GM19025 (cell line): ENCODE measurements around the gene SLC41A1.
A peak's percentile ranks its signal among the peaks of the same experiment; 100 is the strongest.

Experiments
- ATAC-seq: cut with Tn5 transposase; IDR thresholded peaks from one replicate; pipeline ENCODE4 v1.9.1; 2021; ENCODE audit warnings: mild to moderate bottlenecking, low read depth, moderate library complexity; ENCODE audit not compliant: unreplicated experiment

The SLC41A1 gene

DNA sequence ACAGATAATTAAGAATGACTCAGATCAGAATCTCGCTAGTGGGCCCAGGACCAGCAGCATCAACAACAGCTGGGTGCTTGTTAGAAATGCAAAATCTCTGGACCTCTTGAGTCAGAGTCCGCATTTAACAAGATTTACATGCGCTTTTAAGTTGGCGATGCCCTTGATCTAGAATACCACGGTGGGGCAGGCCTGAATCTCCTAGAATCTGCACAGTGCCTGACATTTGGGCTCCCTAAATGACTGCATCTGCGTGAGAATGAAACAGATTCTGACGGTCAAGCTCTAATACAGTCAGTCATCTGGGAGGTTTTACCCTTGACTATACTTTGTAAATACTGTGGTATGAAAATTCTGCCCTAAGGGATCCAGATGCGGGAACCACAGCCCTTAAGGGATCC lies 20.5 kb downstream of the SLC41A1 start:
- ATAC-seq, result no peak

DNA sequence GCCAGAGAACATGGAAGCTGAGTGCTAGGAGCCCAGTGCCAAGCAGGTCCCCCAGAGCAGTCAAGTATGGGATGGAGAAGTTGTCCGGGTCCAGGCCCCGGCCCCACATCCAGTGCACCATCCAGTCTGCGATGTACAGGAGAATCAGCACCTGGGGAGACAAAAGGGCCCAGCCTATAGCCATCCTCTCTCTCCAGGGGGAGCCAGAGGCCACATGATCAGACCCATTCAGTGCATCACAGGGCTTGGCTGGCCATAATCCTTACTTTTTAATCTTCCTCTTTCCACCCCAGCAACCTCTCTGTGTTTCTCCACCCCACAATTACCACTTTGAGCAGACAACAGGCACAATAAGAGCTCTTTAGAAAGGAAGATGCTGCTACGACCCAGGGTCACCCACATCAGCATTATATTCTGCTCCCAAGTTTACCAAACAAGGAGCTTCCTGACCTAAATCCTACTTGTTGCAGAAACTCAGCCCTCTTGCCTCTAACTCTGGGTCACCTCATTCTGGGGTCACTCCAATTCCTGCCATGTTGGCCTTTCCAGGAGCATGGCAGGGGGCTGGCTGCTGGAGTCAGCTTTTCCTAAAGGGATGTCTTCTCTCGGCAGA lies 21.3 kb downstream of the SLC41A1 start:
- peak; percentile 74 for ATAC-seq

DNA sequence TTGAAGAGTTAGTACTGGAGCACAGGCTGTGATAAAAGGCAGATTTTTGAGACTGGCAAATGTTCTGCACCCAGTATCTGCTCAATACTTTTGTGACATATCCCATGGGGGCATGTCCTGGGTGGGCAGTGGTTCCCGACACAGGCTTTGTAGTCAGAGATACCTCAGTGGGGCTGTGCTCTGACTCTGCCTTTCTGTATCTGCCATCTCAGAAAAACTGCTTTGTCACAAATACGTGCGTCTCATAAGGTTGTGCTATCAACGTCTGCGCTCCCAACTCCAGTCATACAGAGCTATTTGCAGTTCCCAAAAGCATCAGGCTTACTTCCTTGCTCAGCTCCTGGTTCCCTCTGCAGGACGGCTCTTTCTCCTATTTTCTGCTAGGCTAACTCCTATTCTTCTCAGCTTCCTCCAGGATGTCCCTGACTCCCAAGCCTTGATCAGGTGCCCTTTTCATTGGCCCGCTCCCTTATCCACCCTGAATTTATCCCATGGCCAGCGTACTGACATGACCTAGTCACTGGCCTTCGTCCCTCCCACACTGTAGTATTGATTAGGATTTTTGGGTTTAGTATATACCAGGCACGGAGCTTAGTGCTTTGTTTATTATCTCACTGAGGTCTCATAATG lies 25.6 kb downstream of the SLC41A1 start:
- ATAC-seq, result no peak

DNA sequence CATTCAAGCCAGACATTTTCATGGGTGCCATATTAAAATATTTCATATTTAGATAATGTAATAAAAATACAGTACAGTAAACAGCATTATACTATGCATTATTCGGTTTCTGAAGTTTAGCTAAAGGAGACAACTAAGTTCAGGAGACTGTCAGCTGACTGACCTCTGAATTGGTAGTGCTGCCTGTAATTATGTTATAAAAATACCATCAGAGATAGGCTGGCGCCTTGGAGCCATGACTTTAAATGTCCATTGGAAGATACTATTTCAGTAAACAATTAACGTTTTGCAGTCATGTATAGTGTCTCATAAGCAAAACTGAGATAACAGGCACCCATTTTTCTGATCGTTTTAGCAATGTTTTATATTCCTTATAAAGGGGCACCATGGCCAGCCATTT lies 26.4 kb downstream of the SLC41A1 start:
- no peak for ATAC-seq

DNA sequence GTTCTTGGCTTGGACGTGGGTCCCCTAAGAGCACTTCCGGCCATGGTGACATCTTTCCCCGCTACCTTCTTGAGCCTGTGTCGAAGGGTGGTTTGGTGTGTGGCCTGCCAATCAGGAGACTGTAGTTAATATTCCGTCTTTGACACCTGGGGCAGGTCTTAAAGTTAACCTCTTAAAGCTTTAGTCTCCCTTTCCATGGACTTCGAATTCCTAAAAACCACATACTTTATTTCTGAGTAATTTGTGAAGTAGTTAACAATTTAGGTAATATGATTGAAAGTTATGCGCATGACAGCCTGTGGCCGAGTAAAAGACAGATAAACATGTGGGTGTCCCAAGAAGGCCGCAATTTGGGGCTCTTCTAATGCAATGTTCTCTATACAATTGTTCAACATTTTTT lies 27.6 kb downstream of the SLC41A1 start:
- no peak for ATAC-seq

DNA sequence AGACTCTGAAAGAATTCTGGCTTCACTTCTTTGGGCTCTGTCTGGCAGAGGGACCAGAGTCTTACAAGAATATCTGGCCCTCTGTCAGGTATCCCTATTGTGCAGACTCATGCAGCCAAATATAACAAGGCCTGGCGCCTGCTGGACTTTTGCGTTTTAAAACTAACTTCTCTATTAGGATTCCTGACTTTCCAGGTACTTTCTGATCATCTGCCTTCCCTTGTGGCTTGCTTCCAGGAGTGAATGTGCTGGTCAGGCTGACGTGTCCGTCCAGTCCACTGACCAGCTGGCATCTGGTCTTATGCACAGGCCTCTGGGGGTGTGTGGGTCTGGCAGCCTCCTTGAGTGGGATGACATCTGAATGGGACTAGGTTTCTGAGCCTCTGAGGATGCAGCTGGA lies 29.1 kb downstream of the SLC41A1 start:
- ATAC-seq, result no peak

DNA sequence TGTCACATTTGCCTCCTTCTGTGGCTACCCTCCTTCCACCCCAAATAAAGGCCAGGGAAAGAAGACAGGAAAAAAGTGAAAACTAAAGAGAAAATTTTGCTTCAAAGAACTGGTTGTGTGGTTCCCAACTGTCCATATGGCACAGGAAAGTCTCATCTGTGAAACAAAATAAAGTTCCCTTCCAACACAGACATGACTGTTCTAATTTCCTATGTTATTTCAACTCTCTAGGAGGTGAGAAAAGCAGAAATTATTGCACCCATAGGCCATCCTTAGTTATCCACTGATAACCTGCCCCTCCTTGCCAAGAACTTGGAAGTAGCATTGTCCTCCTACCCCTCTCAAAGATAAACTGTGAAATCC lies 29.6 kb downstream of the SLC41A1 start:
- no peak for ATAC-seq

DNA sequence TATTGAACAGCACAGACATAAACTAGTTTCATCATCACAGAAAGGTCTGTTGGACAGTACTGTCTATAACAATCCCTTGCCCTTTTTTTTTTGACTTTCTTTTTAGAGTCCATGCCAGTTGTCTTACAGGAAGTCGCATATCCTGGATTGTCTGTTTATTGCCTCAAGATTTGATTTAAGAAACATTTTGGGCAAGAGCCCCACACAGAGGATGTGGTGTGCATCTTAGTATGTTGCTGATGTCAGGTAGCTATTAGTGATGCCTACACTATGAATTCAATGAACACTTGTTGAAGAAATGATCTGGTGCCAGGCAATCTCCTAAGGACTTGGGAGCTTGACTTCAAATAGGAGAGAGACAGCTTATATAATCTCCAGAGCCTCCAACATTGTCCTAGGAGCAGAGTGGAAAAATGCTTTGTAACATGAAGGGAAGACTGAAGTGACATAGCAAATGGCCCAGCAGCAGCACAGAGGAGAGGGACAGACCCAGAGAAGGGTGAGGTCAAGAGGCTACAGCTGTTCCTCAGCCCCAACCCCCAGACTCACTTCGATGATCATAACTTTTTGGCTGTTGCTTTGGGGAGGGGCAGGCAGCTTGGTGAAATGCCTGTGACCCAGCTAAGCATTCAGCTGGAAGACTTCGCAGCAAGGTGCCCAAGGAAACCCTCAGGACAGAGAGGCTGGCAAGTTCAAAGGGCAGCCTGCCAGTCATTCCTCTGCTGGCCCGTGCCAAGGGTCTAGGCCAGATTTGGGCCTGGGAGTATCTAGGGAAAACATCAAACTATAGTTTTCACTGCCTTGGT lies 30.2 kb downstream of the SLC41A1 start:
- no peak for ATAC-seq

DNA sequence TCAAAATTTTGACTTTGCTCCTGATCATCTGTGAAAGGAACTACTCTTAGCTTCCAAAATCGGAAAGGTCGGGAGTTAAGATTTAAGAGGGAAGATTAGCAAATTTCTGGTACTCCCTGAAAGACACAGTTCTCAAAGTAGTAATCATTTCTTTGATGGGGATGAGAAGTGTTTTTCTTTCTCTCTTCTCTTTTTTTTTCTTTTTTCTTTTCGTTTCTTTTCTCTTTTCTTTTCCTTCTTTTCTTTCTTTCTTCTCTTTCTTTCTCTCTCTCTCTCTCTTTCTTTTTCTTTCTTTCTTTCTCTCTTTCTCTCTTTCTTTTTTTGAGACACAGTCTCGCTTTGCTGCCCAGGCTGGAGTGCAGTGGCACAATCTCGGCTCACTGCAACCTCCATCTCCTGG lies 32.7 kb downstream of the SLC41A1 start:
- no peak for ATAC-seq

DNA sequence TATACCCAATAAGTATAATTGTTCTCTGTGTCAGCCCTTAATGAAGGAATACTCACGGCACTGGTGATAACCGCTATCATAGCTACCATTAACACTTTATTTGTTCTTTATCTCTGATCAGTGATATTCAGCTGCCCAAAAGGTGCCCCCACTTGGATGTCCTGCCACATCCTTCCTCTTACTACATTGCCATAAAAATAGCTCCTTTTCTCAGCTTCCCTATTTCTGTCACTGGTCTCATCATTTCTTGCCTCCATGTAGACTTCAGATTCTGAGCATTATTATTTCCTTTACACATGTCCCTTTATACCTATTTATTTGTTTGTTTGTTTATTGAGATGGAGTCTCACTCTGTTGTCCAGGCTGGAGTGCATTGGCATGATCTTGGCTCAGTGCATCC lies 35.0 kb downstream of the SLC41A1 start:
- no peak for ATAC-seq

DNA sequence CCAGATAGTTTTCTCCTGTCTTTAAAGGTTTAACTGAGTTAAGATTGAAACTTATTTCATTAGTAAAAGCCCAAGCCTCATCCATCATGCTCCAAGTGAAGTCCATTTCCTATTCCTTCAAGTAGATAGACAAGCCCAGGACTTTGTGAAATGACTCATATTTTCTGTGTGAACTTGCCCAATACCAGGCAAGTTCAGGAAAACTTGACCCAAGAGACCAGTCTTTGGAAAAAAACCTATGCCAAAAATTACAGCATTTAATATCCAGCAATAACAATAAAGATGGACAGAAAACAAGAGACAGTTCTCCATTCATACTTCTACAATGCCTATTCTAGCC lies 37.3 kb downstream of the SLC41A1 start:
- ATAC-seq, result no peak

DNA sequence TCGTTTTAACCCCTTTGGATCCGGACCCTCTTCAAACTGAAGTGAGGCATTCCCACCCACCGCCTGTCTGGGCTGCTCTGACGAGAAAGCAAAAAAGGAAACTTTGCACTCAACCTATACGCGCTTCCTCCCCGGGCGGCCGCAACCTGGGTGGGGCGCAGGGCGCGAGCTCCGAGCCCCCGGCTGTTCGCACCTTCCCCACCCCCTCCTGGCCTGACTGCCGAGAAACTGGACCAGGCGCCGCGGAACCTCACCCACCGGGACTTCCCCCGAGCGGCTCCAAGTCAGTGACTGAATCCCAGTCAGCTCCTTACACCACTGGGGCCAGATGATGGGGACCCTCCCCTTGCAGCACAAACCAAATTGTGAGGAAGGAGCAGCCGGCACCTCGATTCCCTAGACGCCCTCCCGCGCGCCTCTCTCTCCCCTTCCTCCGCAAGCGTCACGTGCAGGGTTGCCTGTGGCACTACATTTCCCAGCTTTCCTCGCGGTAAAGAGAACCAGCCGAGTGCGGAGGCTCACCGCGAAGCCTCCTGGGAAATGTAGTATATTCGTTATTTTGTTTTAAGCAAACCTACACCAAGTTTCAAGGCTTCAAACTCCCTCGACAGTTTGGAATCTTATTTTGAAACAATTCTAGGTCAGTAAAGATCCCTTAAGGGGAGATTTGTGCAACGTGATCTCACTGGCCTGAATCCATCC lies 37.8 kb downstream of the SLC41A1 start, which contains the start of gene RAB29:
Gene RAB29, minus strand, starts transcription at position 468 of the 702 bp plus-strand sequence. CDS start 526 bp downstream, outside the sequence.
- ATAC-seq, result peak; percentile 68

DNA sequence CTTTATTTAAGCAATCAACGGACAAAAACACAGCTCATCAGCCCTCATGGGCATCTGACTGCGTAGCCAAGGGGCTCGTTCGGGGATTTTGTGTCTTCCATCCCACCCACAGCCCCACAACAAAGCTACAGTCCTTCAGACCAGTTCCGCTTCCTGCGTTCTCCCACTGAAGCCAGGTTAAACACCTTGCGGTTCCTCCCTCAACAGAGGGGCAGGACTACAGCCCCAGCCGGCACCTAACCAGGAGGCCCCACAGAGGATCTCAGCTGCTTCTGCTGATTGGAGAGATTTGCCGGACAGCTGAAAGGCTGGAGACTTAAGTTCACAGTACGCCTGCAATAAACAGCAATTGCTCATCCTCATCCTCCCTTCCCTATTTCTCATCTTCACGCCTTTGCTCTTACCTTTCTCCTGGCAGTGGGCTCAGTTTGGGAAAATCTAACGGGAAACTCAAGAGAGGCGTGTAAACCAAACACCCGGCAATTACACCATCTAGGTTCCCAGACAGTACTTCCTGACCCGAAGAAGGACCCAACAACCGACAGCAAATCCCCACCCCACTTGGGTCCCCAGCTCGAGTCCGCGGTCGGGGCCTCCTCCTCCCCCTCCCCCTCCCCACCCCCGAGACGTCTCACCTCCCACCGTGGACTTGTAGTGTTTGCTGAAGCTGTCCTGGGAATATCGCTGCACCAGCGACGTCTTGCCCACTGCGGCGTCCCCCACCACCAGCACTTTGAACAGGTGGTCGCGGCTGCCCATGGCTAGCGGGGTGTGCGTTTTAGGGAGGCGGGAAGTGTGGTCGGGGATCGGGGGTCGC lies 38.6 kb downstream of the SLC41A1 start:
- ATAC-seq, result no peak

DNA sequence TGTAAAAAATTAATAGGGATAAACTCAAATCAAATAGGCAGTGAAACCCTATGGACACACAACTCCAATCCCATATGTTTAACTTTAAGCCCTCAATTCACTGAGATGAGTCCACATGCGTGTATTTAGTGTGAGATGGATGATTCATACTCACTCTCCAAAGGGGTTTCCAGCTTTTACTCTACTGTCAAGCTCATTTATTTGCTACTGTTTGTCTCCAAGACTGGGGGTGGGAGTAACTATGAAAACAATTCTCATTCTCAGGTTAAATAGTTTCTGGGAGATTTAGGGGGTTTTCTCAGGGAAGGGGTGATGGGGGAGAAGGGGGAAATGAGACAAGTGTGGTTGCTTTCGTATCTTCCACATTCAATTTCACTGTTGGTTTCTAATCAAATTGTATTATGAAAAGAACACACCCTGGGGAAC lies 40.4 kb downstream of the SLC41A1 start:
- no peak for ATAC-seq

DNA sequence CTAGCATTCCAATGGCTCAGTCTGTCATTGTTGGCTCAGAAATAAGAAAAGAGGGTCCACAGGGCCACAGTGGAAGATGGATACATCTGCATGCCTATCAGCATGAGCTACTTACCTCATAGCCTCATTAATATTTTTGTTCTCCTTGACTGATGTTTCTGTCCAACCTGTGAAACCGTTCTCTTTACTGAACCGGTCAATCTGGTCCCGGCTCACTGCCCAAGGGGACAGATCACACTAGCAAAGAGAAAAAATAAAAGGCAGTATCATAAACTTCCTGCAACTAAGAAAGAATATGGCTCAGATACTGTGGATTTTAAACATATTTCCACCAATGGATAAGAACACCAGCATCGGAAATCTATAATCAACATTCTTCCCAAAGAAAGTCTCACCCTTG lies 42.4 kb downstream of the SLC41A1 start:
- ATAC-seq, result no peak

DNA sequence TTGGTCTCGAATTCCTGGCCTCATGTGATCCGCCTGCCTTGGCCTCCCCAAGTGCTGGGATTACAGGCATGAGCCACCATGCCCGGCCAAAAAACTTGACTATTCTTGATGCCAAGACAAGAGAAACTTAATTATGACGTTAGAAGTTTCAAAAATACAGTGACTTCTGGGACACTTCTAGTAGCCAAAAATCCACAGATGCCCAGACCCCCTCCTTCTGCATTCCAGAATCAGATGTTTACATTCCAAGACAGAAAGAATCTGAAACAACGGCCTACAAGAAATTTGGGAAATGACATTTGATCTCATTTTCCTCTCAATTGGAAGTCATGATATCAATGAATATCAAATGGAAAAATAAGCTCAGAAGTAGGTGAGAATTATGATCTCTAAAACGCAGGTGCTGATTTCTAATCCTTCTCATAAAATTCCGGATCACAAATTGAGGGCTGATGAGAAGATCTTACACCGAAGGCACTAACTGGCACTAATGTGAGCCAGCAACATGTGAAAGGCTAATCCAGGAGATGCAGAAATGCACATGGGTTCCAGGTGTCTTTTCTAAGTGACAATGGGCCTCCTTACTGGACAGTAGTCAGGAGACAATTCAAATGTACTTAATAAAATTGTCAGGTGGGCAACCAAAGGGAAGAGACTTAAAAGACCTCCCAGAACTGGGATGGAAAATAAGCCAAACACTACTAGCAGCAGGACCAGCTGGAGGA lies 43.2 kb downstream of the SLC41A1 start:
- ATAC-seq, result no peak

DNA sequence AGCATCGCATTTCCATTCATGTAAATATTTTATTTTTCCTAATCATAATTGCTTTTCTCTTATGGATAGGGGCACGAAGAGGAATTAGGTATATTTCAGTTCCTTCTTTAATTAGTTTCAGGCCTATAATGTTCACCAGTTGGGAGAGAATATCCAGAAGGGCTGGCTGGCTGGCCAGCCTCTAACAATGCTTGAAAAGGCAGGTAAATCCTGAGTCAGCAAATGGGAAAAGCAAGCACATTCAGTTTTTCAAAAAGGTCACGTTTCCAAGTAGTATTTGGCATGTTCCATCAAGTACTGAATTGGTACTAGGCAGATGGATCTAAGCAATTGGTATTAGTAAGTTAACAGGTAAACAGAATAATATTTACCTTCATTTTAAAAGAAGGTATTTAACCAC lies 45.8 kb downstream of the SLC41A1 start:
- ATAC-seq, result no peak

DNA sequence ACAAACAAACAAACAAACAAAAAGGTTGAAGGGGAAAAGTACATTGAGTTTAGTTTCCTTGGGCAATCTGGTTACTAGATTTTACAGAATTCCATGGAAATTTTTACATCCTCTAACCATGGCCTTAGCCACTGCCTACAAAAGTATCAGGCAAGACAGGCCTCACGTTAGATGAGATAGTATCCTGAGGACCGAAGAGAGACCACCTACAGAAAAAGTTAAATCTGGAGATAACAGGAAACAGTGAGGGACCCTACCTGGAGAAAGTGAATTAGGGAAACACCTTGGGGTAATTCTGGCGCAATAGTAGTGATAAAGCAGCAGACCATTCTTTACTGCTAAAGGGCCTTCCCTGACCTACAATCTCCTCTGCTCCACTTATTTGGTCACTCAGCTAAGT lies 46.4 kb downstream of the SLC41A1 start:
- no peak for ATAC-seq

DNA sequence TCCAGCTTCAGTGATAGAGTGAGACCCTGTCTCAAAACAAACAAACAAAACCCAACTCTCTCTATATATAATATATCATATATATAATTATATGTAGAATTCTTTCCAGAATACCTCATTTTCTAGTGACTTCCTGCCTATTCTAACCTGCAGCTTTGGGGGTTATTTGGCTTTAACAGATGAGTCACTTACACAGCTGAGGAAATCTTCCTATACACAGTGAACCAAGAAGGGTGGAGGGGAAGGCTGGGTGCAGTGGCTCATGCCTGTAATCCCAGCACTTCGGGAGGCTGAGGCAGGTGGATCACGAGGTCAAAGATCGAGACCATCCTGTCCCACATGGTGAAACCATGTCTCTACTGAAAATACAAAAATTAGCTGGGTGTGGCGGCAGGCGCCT lies 47.0 kb downstream of the SLC41A1 start:
- ATAC-seq, result no peak

DNA sequence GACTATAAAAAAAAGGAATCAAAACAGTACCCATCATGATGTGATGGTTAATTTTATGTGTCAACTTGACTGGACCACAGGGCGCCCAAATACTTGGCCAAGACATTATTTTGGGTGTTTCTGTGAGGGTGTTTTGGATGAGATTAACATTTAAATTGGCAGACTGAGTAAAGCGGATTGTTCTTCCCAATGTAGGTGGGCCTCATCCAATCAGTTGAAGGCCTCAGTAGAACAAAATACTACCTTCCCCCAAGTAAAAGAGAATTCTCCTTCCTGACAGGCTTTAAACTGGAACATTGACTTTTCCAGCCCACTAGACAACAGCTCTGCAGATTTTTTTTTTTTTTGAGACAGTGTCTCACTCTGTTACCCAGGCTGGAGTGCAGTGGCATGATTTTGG lies 48.4 kb downstream of the SLC41A1 start:
- ATAC-seq, result no peak
